GM19099 (cell line): ENCODE results near the gene LUZP4.

Experiments used
- POLR2A ChIP-seq: IDR thresholded peaks from 3 replicates; pipeline ENCODE4 v1.6.1; 2011; ENCODE audit warnings: low read depth; ENCODE audit not compliant: insufficient read length; ENCODE audit errors: extremely low read depth

Gene LUZP4

DNA sequence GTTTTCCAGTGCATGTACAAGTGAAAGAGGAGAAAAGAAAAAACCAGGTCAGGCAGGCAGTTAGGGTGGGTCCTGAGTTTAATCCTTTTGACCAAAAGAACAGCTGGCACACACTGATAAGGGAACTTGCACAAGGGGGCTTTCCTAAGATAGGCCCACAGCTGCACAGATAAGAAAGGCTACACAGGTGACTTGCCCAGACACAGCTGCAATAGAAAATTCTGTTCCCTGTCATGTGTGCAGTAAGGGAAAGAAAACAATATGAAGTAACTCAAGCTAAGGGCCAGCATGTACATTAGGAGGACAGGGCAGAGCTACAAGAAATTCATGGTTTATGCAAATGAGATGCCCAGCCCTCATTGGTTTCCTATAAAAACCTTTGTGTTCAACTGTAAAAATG lies 32.9 kb downstream of the LUZP4 start:
- TF ChIP-seq POLR2A = no peak

DNA sequence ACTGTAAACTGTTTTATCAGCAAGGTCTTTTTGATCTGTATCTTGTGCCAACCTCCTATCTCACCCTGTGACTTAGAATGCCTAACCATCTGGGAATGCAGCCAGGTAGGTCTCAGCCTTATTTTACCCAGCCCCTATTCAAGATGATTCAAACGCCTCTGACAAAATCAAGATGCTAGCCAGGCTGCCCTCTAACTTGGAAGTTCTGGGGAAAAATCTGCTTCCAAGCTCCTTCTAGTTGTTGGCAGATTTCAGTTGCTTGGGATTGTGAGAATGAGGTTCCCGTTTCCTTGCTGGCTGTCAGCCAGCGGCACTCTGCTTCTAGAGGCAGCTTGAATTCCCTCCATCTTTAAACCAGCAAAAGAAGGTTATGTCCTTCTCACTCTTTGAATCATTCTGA lies 34.7 kb downstream of the LUZP4 start:
- TF ChIP-seq POLR2A = no peak

DNA sequence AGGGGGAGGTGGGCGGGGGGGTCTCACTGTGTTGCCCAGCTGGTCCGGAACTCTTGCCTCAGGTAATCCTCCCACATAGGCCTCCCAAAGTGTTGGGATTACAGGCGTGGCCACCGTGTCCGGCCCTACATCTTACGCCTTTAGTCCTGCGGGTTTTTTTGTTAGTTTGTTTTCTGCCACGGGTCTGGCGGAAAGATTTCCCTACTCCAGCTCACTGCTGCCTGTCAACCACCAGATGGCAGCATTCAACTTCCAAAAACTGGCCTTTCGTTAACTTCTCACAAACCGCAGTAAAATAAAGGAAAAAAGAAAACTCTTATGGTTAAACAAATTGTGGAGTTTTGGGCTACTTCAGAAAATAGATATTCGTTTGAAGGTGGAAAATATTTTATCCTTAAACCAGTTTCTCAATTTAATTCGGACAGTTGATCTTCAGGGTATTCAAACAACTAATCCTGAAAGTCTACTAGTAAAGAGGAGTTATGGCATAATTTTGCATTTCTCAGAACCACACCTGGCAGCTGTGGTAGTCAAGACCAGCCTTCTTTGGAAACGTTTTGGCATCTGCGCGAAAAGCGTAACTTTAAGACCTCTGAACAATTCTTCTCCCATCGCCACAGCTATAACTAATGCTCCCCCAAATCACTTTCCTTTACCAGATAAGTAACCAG lies 41.1 kb downstream of the LUZP4 start:
- no peak for TF ChIP-seq POLR2A

DNA sequence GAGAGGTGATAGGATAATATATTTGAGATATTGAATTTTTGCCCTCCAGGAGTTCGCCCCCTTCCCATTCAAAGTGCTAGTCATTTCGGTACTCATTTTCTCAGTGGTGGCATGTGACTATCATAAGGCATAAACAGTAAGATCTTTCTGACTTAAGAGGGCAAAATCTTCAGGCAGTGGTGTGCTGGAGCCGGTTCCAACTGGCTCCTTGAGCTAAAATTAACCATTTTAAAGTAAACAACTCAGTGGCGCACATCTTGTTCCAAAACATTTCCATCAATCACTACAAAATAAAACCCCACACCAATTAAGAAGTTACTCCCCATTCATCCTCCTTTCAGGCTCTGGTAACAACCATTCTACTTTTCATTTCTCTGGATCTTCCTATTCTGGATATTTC lies 43.3 kb downstream of the LUZP4 start:
- no peak for TF ChIP-seq POLR2A

DNA sequence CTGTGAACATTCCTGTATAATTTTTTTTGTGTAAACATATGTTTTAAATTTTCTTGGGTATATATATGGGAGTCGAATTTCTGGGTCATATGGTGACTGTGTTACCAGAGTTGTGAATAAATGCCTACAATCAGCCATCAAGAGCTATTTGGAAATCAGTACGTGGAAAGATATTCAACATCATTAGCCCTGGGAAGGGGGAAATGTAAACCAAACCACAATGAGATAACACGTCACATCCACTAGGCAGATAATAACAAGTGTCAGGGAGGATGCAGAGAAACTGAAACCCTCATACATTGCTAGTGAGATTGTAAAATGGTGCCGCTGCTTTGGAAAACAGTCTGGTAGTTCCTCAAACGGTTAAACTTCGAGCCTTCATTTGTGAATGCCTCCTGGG lies 43.9 kb downstream of the LUZP4 start:
- TF ChIP-seq POLR2A = no peak

DNA sequence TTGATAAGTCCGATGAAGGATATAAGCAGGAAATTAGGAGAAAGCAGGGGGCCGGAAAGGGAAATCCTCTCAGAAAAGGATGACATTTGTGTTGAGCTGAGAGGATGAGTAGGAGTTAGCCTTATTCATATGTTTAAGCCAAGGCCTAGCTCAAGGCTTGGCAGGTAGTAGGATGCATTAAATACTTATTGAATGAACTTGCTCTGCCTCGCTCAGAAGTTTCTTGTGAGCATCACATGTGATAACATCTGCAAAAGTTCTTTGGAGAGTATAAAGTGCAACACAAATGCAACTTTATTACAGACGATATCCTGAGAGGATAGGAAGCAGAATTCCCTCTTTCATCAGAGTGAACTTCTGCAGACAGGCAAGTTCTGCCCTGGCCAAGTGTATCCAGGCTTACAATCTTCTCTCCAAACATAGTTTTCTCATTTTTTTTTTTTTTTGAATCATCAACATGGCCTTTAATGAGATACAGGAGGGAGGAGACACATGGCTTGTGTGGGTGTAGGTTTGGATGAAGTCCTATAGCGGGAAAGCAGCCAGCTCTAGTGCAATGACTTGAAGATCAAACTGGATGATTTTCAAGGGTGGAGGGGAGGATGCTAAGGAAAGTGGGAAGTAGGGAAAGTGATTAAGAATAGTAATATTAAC lies 48.1 kb downstream of the LUZP4 start:
- TF ChIP-seq POLR2A = no peak

DNA sequence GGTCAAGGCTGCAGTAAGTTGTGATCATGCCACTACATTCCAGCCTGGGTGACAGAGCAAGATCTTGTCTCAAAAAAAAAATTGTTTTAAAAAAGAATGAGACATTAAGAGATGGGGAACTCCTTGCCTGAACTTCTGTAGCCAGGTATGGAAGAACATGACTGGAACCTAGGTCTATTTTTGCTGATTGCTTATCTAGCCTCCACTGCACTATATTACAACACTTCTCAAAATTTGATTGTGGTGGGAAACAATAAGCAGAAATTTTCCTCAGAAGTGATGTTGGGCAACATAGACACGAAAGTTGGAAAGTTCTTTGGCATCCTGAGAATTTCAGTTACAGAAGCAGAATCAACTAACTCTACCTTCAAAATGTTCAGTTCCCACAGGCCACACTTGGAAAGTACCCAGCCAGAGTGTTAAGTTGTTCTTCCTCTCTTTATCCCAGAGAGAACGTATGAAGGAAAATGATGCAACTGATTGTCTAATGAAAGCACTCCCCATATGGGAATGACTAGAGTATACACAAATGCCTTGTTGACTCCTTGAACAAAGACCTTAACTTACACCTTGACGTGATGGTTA lies 50.0 kb downstream of the LUZP4 start:
- TF ChIP-seq POLR2A = no peak

DNA sequence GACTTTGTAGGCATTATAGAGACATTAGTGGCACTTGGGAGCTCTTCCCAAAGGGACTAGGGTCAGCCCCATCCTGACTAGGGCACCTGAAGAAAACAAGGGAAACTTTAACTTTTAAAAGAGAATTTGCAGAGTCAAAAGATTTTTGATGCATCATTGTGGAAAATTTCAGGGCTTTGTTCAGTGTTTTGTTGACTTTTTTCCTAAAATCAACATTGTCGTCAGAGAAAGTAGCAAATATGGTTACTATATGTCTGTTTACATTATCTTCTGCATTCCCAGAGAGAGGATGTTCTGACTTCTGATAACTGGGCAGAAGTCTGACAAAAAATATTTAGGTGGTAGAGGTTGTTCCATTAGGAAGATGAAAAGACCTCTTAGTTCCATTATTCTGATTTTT lies 51.9 kb downstream of the LUZP4 start:
- no peak for TF ChIP-seq POLR2A

DNA sequence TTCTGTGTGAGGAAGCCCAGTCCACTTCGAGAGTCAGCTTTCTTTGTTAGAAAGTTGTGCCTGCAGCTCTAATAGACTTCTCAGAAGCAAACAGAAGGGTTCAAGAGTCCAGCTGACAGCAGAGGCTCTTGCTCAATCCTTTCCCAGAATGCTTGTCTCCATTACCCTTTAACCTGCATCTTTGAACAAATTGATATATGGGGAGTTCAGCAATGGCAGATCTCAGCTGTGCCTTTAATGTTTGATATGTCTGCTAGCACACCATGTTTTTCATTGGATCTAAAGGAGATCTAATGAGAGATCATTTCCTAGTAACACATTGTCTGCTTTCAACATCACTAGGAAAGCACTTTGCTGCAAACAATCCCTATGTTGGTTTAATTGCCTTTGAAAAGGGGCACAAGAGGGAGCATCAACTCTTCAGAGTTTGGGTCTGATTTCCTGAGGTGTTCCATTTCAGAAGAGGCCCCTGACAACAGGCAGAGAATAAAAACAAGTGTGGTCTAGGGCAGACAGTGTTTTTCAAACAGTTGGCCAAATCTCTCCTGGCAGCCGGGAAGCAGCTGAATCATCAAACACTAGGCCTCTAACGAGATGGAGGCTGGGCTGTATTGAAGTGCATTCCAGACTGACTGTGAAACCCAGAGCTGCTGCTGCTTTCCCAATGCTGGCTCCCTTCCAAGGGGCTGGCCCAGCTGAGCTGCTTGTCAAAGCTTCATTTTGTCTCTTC lies 55.5 kb downstream of the LUZP4 start:
- no peak for TF ChIP-seq POLR2A

DNA sequence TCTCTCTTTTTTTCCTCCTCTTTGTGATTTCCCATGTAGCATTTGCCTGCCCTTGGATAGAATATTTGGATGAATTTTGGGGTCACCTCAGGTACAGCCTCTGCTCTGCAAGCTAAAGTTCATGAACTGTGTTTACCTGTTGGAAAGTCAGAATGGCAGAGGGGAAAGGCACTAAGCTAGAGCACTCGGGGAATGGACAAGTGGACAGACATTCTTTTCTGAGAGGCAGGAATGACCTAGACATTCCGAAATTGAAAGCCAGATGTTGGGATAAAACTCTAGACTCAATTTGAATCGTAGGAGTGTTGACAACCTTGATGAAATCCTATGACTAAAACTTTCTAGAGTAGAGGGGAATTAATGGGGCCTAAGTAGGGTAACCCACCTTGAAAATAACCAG lies 56.1 kb downstream of the LUZP4 start:
- no peak for TF ChIP-seq POLR2A

DNA sequence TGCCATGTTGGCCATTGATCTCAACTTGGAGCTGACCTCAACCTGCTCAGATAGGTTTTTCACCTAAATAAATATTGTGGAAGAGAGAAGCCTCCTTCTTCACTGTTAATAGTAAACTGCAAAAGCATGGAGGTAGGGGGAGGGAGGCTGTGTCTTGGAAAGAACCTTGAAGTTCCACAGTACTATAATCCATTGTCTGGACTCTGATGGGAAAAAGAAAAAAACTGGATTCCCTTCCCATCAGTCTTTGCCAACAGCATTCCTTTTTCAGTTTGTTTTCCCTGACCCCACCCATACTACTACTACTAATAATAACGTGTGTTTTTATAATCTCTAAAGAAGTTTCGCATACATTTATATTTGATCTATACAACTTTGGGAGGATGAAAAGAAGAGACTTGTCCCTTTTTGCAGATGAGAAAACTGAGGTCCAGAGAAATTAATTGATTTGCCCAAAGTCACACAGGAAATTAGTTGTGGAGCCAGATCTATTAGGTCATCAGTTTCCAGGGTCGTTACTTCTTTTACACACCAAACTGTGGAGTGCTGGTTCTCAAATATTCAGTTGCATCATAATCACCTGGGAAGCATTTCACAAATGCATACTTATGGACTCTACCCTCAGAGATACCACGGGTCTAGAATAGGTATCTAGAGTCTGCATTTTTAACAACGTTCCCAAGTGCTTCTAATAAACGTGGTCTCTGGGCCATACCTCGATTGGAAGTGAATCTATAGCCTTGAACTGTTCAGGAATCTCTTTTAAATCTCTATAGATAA lies 59.1 kb downstream of the LUZP4 start:
- no peak for TF ChIP-seq POLR2A

DNA sequence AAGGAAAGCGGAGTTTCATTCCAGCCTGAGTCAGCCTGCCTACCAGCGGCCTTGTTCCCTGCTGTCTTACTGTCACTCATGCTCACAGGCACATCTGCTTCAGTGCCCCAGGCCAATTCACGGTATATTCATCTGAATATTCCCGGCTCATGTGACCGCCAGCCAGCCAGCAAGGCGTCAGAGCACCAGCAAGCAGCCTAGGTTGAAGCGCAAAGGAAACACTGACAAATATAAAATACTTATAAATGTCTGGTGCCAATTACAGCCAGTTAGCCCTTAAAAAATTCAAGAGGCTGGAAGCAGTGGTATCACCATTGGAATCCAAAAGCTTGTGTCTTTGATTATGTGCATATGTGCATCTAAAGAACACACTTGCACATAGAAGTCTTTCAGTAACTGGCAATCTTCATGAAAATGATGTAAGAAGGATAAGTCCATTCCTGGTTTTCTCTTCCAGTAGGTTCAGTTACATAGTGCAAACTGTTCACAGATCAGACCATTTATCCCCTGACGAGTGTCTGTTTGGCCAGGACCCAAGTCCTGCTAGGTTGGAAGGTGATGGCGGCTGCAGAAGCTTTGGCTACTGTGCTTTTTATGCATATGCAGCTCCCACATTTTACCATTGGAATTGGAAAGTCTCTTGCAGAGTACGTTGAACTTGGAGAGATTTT lies 61.3 kb downstream of the LUZP4 start:
- TF ChIP-seq POLR2A = no peak

DNA sequence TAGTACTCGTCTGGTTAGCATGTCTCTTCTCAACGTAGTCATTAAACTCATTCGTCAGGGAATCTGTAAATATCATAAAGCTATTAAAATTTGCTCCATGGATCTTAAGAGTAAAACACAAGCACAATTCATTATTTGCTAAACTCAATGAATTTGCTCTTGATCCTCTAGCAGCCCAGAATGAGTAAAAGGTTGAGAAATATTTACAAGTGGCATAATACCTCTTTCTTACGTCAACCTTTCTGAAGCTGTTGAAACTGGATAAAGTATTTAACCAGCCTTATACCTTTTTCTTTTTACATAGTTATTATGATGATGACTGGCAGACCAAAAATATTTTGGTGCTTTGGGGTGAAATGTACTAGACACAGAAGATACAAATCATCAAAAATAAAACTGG lies 66.9 kb downstream of the LUZP4 start:
- no peak for TF ChIP-seq POLR2A
